Measurements from ENCODE around the gene COL4A2. TPM values are rescaled to one million over a fixed set of nuclear protein-coding genes. Genes with fewer than 3 reads are reported as not detected.

The COL4A2 gene
- total RNA-seq, 3 donors from 2014 or later (not counting 1 experiment from before 2014, with no cell fraction given) = not detected

DNA sequence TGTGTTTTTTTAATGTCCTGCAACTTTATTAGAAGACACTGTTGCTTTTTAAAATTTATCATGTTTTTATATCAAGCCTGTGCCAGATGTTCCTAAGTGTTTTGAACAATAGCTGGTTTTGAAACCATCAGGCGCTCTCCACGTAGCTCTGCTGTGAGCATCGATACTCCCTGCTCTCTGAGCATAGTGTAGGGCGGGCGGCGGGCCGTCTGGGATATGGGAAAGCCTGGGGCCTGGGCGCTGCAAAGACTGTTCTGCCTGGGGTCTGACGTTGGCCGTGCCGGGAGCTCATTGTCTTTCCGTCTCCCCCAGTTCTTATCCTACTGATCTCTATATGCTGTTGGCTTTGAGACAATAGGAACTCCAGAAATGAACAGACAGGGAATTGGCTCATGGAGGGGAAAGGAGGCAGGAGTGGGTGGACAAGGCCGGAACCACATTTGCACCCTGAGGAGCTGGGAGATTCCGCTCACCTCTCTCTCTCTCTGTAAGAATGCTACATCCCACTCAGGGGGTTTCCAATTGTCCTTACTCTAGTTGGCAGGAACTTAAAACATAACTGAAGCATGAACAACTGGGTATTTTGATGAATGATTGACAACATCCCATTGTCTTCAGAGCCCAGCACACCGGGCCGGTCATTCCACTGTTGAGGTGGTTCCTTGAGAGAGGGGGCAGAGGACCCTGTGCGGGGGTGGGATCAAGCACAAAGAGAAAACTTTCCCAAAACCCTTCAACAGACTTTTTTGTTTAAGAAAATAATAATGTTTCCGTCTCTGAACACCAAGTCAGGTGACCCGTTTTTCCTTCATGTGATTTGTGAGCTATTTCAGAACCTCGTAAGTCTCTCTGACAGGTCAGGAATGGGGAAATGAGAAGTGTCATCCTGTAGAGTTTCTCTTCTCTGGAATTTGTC lies 64.7 kb downstream of the COL4A2 start:
- TF ChIP-seq, protein P1, sequence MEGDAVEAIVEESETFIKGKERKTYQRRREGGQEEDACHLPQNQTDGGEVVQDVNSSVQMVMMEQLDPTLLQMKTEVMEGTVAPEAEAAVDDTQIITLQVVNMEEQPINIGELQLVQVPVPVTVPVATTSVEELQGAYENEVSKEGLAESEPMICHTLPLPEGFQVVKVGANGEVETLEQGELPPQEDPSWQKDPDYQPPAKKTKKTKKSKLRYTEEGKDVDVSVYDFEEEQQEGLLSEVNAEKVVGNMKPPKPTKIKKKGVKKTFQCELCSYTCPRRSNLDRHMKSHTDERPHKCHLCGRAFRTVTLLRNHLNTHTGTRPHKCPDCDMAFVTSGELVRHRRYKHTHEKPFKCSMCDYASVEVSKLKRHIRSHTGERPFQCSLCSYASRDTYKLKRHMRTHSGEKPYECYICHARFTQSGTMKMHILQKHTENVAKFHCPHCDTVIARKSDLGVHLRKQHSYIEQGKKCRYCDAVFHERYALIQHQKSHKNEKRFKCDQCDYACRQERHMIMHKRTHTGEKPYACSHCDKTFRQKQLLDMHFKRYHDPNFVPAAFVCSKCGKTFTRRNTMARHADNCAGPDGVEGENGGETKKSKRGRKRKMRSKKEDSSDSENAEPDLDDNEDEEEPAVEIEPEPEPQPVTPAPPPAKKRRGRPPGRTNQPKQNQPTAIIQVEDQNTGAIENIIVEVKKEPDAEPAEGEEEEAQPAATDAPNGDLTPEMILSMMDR (IDR thresholded peaks at IDR 0.05) = no peak

GRCh38 chr13:110372676-110373075 lies 65.6 kb downstream of the COL4A2 start:
- ATAC-seq (no peak), DNase-seq (no peak)
- intact Hi-C loops (cut with micrococcal nuclease) = no loop called here
- Mint-ChIP-seq H3K4me3 (no peak overlapping the region), H3K9me3 (no peaks in the 10 kb centered on the region), H3K36me3 (no peaks in the 10 kb centered on the region), H3K27ac (no peak overlapping the region), H3K27me3 (ENCODE audit: low read depth in 2 of 2) (peaks cover 8 to 28% of the 10 kb centered on the region in 2 donors), H3K4me1 (no peaks in the 10 kb centered on the region)
- Histone ChIP-seq H3K27ac (ENCODE audit: low read length) (no peak overlapping the region), H3K4me1 (ENCODE audit: control insufficient read depth, insufficient read depth, low read length) (no peaks in the 10 kb centered on the region), H3K4me3 (ENCODE audit: low read length) (no peak overlapping the region), H3K36me3 (ENCODE audit: control insufficient read depth, insufficient read depth, low read length) (no peaks in the 10 kb centered on the region), H3K9me3 (ENCODE audit: control insufficient read depth, insufficient read depth, low read length) (no peaks in the 10 kb centered on the region), H3K27me3 (ENCODE audit: control insufficient read depth, insufficient read depth, low read length) (peaks cover 2% of the 10 kb centered on the region)
- TF ChIP-seq, protein P1 (IDR thresholded peaks at IDR 0.05) = no peak

More for the DNA sequence above, 64.7 kb downstream of the COL4A2 start:
- Mint-ChIP-seq H3K36me3 (no peaks in the 10 kb centered on the region), H3K4me3 (no peak overlapping the region), H3K27ac (no peak overlapping the region), H3K4me1 (no peaks in the 10 kb centered on the region), H3K9me3 (no peaks in the 10 kb centered on the region), H3K27me3 (ENCODE audit: low read depth in 2 of 2) (peaks cover 8 to 37% of the 10 kb centered on the region in 2 donors)
- WGBS (ENCODE audit: insufficient coverage) = 75% methylated on average over 16 of the region's 20 CpGs
- DNase-seq (no peak), ATAC-seq (no peak)
- intact Hi-C loops (cut with micrococcal nuclease) = no loop called here
- no peaks in the 10 kb centered on the region for H3K4me1 ChIP-seq (ENCODE audit: control insufficient read depth, insufficient read depth, low read length)
- H3K36me3 ChIP-seq (ENCODE audit: control insufficient read depth, insufficient read depth, low read length) = no peaks in the 10 kb centered on the region
- H3K27me3 ChIP-seq (ENCODE audit: control insufficient read depth, insufficient read depth, low read length) = peaks cover 2% of the 10 kb centered on the region
- no peak overlapping the region for H3K4me3 ChIP-seq (ENCODE audit: low read length)
- H3K9me3 ChIP-seq (ENCODE audit: control insufficient read depth, insufficient read depth, low read length) = no peaks in the 10 kb centered on the region
- H3K27ac ChIP-seq (ENCODE audit: low read length) = no peak overlapping the region

- no peaks in the 10 kb centered on the region for H3K4me1 Mint-ChIP-seq
- Histone ChIP-seq H3K4me3 (ENCODE audit: low read length) (no peak overlapping the region), H3K27me3 (ENCODE audit: control insufficient read depth, insufficient read depth, low read length) (peaks cover 2% of the 10 kb centered on the region), H3K36me3 (ENCODE audit: control insufficient read depth, insufficient read depth, low read length) (no peaks in the 10 kb centered on the region), H3K27ac (ENCODE audit: low read length) (no peak overlapping the region), H3K9me3 (ENCODE audit: control insufficient read depth, insufficient read depth, low read length) (no peaks in the 10 kb centered on the region), H3K4me1 (ENCODE audit: control insufficient read depth, insufficient read depth, low read length) (no peaks in the 10 kb centered on the region)
- no peak for DNase-seq
- TF ChIP-seq, protein P1 (IDR thresholded peaks at IDR 0.05) = no peak
- no peak overlapping the region for H3K27ac Mint-ChIP-seq
- H3K36me3 Mint-ChIP-seq = no peaks in the 10 kb centered on the region
- peaks cover 8 to 26% of the 10 kb centered on the region in 2 donors for H3K27me3 Mint-ChIP-seq (ENCODE audit: low read depth in 2 of 2)
- ATAC-seq = no peak
- H3K4me3 Mint-ChIP-seq = no peak overlapping the region
- H3K9me3 Mint-ChIP-seq = no peaks in the 10 kb centered on the region
- 88% methylated on average over 9 of the region's 9 CpGs for WGBS (ENCODE audit: insufficient coverage)
- intact Hi-C loops (cut with micrococcal nuclease) = no loop called here
These were observed 66.5 kb downstream of the COL4A2 start for GRCh38 chr13:110373617-110374016.

Measured in natural killer cell (primary cell).